Left ventricle myocardium superior (tissue), 1 donor: ENCODE data around the gene RUSC1. TPM values are rescaled to one million over a fixed set of nuclear protein-coding genes. Genes with fewer than 3 reads are reported as not detected.

Experiments used
- ATAC-seq: fragments of 200-7000 bp; cut with Tn5 transposase; one replicate; pipeline ENCODE4 v1.9.1; 2020; ENCODE audit warnings: mild to moderate bottlenecking, moderate library complexity
- DNase-seq: peaks from one replicate; pipeline ENCODE4 v3.0.0-alpha.2; 2020
- intact Hi-C: fragments of 100-400 bp; cut with micrococcal nuclease; formaldehyde crosslinking; loops from one replicate; pipeline ENCODE4 v1.11.0; 2022
- microRNA-seq: library from miRNA; unstranded; fragments of <30 nt; microRNA quantifications from one replicate; pipeline ENCODE4 v1.2.0, GENCODE V29; 2020; ENCODE audit warnings: borderline number of aligned reads
- total RNA-seq: library from RNA; stranded (reverse); fragmentation: NEBNext Ultra II Directional; extraction: Animal tissue kit (Norgen Biotek cat#: 25700); gene quantifications from one replicate; pipeline ENCODE4 v1.2.1, GENCODE V29; 2021
- donor health status: DM: no; HTN: yes; CAD: no; lungs with severe emphysema.

The RUSC1 gene
- total RNA-seq, 1 donor from 2014 or later = 22.0 TPM

GRCh38 chr1:155379180-155379579 lies 58.5 kb downstream of the RUSC1 start:
- ATAC-seq (peak; percentile 46), DNase-seq (no peak)
- intact Hi-C loops = no loop called here

DNA sequence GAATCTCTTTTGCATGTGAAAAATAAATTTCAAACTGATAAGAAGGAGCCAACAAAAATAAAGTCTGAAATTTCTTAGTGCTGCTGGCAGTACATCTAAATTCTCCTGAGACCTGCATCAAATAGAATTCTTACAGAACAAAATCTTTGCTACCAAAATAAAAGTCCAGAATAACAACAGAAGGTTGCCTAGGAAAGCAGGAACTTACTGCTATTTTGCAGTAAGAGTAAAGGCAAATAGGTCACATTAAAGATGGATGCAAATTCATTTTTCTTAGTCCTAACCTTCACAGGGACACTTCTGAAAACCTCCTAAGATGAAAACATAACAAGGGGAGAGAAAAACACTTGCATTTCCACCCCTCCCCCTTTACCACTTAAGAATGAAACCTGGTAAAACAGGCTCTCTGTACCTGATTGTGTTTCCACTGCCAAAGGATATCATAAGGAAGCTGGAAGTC lies 59.0 kb downstream of the RUSC1 start:
- DNase-seq = no peak
- peak; percentile 88 for ATAC-seq
- intact Hi-C loops = no loop called here

Small RNAs within 50 kb of the gene (microRNA-seq; reads per million reads assigned to microRNA genes)
- not detected for gene MIR555

Other genes starting within 250 kb of the RUSC1 start
- gene EFNA3, start 242.1 kb upstream of the RUSC1 start, total RNA-seq = 1.1 TPM
- 51.0 TPM for gene EFNA1, start 193.0 kb upstream of the RUSC1 start, total RNA-seq
- 8.8 TPM for gene SLC50A1, start 185.0 kb upstream of the RUSC1 start, total RNA-seq
- gene DPM3, start 180.4 kb upstream of the RUSC1 start, total RNA-seq = 52.4 TPM
- 134 TPM for gene KRTCAP2, start 147.6 kb upstream of the RUSC1 start, total RNA-seq
- 0.22 TPM for gene TRIM46, start 147.0 kb upstream of the RUSC1 start, total RNA-seq
- 6.3 TPM for gene THBS3, start 113.0 kb upstream of the RUSC1 start, total RNA-seq
- 14.1 TPM for gene MTX1, start 112.2 kb upstream of the RUSC1 start, total RNA-seq
- gene ENTREP3, start 65.4 kb upstream of the RUSC1 start, total RNA-seq = 15.0 TPM
- 62.7 TPM for gene SCAMP3, start 58.5 kb upstream of the RUSC1 start, total RNA-seq
- gene CLK2, start 47.4 kb upstream of the RUSC1 start, total RNA-seq = 18.9 TPM
- 1.5 TPM for gene HCN3, start 43.4 kb upstream of the RUSC1 start, total RNA-seq
- not detected for gene PKLR, start 19.5 kb upstream of the RUSC1 start, total RNA-seq
- 78.4 TPM for gene FDPS, start 12.0 kb upstream of the RUSC1 start, total RNA-seq
- gene ASH1L, start 241.9 kb downstream of the RUSC1 start, total RNA-seq = 41.1 TPM